Measurements from ENCODE around the gene TRMT112.
A peak's percentile ranks its signal among the peaks of the same experiment; 100 is the strongest.

DNA sequence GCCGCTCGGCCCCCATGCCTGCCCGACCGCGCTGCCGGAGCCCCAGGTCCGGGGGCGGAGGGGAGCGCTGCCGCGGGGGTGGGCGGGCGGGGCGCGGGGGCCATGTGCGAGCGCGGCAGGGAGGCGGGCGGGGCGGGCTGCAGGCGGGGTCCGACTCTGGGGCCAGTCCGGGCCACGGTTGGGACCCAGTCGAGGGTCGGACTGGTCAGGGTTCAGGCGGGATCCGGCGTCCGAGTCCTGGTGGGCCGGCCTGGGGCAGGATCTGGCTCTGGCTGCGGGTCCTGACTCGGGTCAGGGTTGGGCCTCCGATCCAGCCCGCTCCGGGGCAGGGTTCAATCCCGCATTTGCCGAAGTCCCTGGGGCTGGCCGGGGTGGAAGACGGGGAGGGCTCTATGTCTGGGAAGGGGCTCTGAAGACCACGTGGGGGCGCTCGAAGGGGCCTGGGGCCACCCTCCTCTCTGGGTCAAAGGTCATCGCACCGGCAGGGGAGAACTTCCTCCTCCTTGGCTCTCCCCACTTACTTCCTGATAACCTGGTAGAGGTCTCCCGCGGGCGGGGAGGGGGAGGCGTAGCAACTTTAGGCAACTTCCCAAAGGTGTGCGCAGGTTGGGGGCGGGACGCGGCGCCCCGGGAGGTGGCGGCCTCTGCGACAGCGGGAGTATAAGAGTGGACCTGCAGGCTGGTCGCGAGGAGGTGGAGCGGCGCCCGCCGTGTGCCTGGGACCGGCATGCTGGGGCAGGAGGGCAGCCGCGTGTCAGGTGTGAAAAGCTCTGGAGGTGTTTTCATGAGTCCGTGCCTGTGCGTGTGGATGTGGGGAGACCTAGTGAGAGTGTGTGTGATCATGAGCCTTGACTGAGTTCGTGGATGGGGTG, 11.4 kb downstream of the TRMT112 start:
- TF ChIP-seq, protein P1, sequence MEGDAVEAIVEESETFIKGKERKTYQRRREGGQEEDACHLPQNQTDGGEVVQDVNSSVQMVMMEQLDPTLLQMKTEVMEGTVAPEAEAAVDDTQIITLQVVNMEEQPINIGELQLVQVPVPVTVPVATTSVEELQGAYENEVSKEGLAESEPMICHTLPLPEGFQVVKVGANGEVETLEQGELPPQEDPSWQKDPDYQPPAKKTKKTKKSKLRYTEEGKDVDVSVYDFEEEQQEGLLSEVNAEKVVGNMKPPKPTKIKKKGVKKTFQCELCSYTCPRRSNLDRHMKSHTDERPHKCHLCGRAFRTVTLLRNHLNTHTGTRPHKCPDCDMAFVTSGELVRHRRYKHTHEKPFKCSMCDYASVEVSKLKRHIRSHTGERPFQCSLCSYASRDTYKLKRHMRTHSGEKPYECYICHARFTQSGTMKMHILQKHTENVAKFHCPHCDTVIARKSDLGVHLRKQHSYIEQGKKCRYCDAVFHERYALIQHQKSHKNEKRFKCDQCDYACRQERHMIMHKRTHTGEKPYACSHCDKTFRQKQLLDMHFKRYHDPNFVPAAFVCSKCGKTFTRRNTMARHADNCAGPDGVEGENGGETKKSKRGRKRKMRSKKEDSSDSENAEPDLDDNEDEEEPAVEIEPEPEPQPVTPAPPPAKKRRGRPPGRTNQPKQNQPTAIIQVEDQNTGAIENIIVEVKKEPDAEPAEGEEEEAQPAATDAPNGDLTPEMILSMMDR (IDR thresholded peaks at IDR 0.05; ENCODE audit: low read length), result peak; percentile 55
- TF ChIP-seq EZH2phosphoT487 (IDR thresholded peaks at IDR 0.05; ENCODE audit: low read length), result no peak
